Mammary epithelial cell (primary cell): Measurements from ENCODE around the gene CXCL12.

Experiments
- CTCF ChIP-seq, 2 donors: IDR thresholded peaks in 1 of 2; conservative IDR thresholded peaks in 1 of 2; 2 replicates each; pipeline ENCODE4 v1.5.1; 2011 to 2012; ENCODE audit warnings: inconsistent platforms in 2 of 2, low read length in 2 of 2, mild to moderate bottlenecking in 2 of 2, control low read depth in 1 of 2, low read depth in 1 of 2; ENCODE audit not compliant: insufficient read depth in 1 of 2; ENCODE audit errors: extremely low read depth in 1 of 2
- EZH2 ChIP-seq: IDR thresholded peaks from 2 replicates; pipeline ENCODE4 v1.6.1; 2012; ENCODE audit warnings: low read length, inconsistent platforms, borderline replicate concordance

GRCh38 chr10:44356139-44357022 is 28.5 kb downstream of the CXCL12 start:
- no peak for TF ChIP-seq CTCF (conservative IDR thresholded peaks at IDR 0.05 in 1 of 2, IDR thresholded peaks at IDR 0.05 in 1 of 2; ENCODE audit: extremely low read depth in 1 of 2, insufficient read depth in 1 of 2, low read depth in 1 of 2, low read length in 2 of 2)
- no peak for TF ChIP-seq EZH2
